GM23338 (cell line): ENCODE results near the gene C1orf210. TPM values are rescaled to one million over a fixed set of nuclear protein-coding genes. Genes with fewer than 3 reads are reported as not detected.

ENCODE experiments used
- ATAC-seq: fragments of 200-7000 bp; cut with Tn5 transposase; 3 replicates; pipeline ENCODE4 v1.9.1; 2020
- DNase-seq: peaks from one replicate; pipeline ENCODE4 v3.0.0-alpha.2; 2015; ENCODE audit warnings: low spot score
- H2AFZ ChIP-seq: fragments of 200-600 bp; sonication (generic); 2 replicates; pipeline ENCODE4 v1.8.0; 2016; ENCODE audit warnings: antibody characterized with exemption, mild to moderate bottlenecking, moderate library complexity
- H3F3A ChIP-seq: fragments of 200-600 bp; sonication (generic); replicated peaks from 2 replicates; pipeline ENCODE4 v1.8.0; 2017; ENCODE audit warnings: antibody characterized with exemption, mixed run types, low read depth
- H3K27ac ChIP-seq: fragments of 200-600 bp; sonication (generic); 2 replicates; pipeline ENCODE4 v1.6.1; 2016; ENCODE audit warnings: low read depth
- H3K27me3 ChIP-seq: fragments of 200-600 bp; sonication (generic); 2 replicates; pipeline ENCODE4 v1.8.0; 2016; ENCODE audit warnings: mild to moderate bottlenecking, mixed run types, moderate library complexity; ENCODE audit not compliant: insufficient read depth
- H3K36me3 ChIP-seq: fragments of 200-600 bp; sonication (generic); 2 replicates; pipeline ENCODE4 v1.8.0; 2016; ENCODE audit warnings: mild to moderate bottlenecking; ENCODE audit not compliant: insufficient read depth
- H3K4me1 ChIP-seq: fragments of 200-600 bp; sonication (generic); 2 replicates; pipeline ENCODE4 v1.8.0; 2016; ENCODE audit warnings: mild to moderate bottlenecking, moderate library complexity; ENCODE audit not compliant: insufficient read depth
- H3K4me2 ChIP-seq: fragments of 200-600 bp; sonication (generic); 2 replicates; pipeline ENCODE4 v1.7.1; 2017; ENCODE audit warnings: mixed run types
- H3K4me3 ChIP-seq: fragments of 200-600 bp; sonication (generic); 2 replicates; pipeline ENCODE4 v1.6.1; 2016; ENCODE audit warnings: mixed run types
- H3K79me2 ChIP-seq: fragments of 200-600 bp; sonication (generic); replicated peaks from 2 replicates; pipeline ENCODE4 v1.8.0; 2017; ENCODE audit warnings: mild to moderate bottlenecking; ENCODE audit not compliant: insufficient read depth
- H3K9me2 ChIP-seq: fragments of 200-600 bp; sonication (generic); 2 replicates; pipeline ENCODE4 v1.8.0; 2017; ENCODE audit not compliant: insufficient read depth
- H4K20me1 ChIP-seq: fragments of 200-600 bp; sonication (generic); replicated peaks from 2 replicates; pipeline ENCODE4 v1.8.0; 2017; ENCODE audit warnings: mild to moderate bottlenecking; ENCODE audit not compliant: insufficient read depth
- H3K27ac Mint-ChIP-seq: 2 replicates; pipeline ENCODE4 v1.8.0; 2020; ENCODE audit warnings: inconsistent platforms, mild to moderate bottlenecking, moderate library complexity, mixed read lengths
- H3K27me3 Mint-ChIP-seq: 3 replicates; pipeline ENCODE4 v1.8.0; 2022; ENCODE audit warnings: low read depth, mild to moderate bottlenecking, moderate library complexity, mixed read lengths, inconsistent platforms; ENCODE audit not compliant: insufficient read depth, poor library complexity
- H3K36me3 Mint-ChIP-seq: 3 replicates; pipeline ENCODE4 v1.8.0; 2021; ENCODE audit warnings: low read depth, mild to moderate bottlenecking, inconsistent platforms, moderate library complexity, mixed read lengths
- H3K4me1 Mint-ChIP-seq: 3 replicates; pipeline ENCODE4 v1.8.0; 2020; ENCODE audit warnings: mild to moderate bottlenecking, inconsistent platforms, mixed read lengths
- H3K4me3 Mint-ChIP-seq: 3 replicates; pipeline ENCODE4 v1.8.0; 2021; ENCODE audit warnings: moderate library complexity, mild to moderate bottlenecking, inconsistent platforms, mixed read lengths
- H3K9me3 Mint-ChIP-seq: 3 replicates; pipeline ENCODE4 v1.8.0; 2020; ENCODE audit warnings: moderate library complexity, mild to moderate bottlenecking, inconsistent platforms, mixed read lengths
- CREB1 ChIP-seq: fragments of 250-450 bp; sonication (Bioruptor Pico); IDR thresholded peaks from 2 replicates; pipeline ENCODE4 v1.5.0; 2020; ENCODE audit warnings: low read depth, mild to moderate bottlenecking, moderate library complexity
- EZH2 ChIP-seq: fragments of 200-600 bp; sonication (generic); IDR thresholded peaks from one replicate; pipeline ENCODE4 v1.8.0; 2017; ENCODE audit warnings: antibody characterized with exemption, mild to moderate bottlenecking, low read depth; ENCODE audit not compliant: unreplicated experiment
- EZH2phosphoT487 ChIP-seq: fragments of 200-600 bp; sonication (generic); IDR thresholded peaks from one replicate; pipeline ENCODE4 v1.8.1; 2018; ENCODE audit warnings: antibody characterized with exemption; ENCODE audit not compliant: unreplicated experiment
- JUNB ChIP-seq: IDR thresholded peaks from one replicate; pipeline ENCODE4 v1.6.1; 2016; ENCODE audit warnings: antibody characterized with exemption; ENCODE audit not compliant: unreplicated experiment
- NANOG ChIP-seq: IDR thresholded peaks from 2 replicates; pipeline ENCODE4 v1.6.1; 2016; ENCODE audit warnings: antibody characterized with exemption, borderline replicate concordance
- POLR2AphosphoS5 ChIP-seq: IDR thresholded peaks from 2 replicates; pipeline ENCODE4 v1.6.1; 2016; ENCODE audit warnings: antibody characterized with exemption, low read depth
- STAT1 ChIP-seq: IDR thresholded peaks from one replicate; pipeline ENCODE4 v1.6.1; 2016; ENCODE audit warnings: antibody characterized with exemption; ENCODE audit not compliant: unreplicated experiment
- ZNF114 ChIP-seq: fragments of 250-450 bp; sonication (Bioruptor Pico); IDR thresholded peaks from 2 replicates; pipeline ENCODE4 v1.5.0; 2020; ENCODE audit warnings: mild to moderate bottlenecking, moderate library complexity
- ZNF331 ChIP-seq: fragments of 250-450 bp; sonication (Bioruptor Pico); IDR thresholded peaks from 2 replicates; pipeline ENCODE4 v1.5.0; 2020; ENCODE audit warnings: low read depth, mild to moderate bottlenecking, moderate library complexity
- polyA plus RNA-seq: library from polyadenylated mRNA; unstranded; fragments of >200 nt; fragmentation: Nextera tagmentation; extraction: Ambion mirVana; gene quantifications from 2 replicates; pipeline ENCODE4 v1.2.1, GENCODE V29; 2016
- total RNA-seq: library from RNA; depleted of rRNA; stranded (reverse); fragments of >200 nt; shearing (Covaris generic); gene quantifications from 2 replicates; pipeline ENCODE4 v1.2.3, GENCODE V29; 2014
- TF ChIP-seq, protein P1 (sequence below): IDR thresholded peaks from one replicate; pipeline ENCODE4 v1.6.1; 2018; ENCODE audit warnings: antibody characterized with exemption; ENCODE audit not compliant: unreplicated experiment
- TF ChIP-seq, protein P2 (sequence below): IDR thresholded peaks from 2 replicates; pipeline ENCODE4 v1.6.1; 2016; ENCODE audit warnings: antibody characterized with exemption
- TF ChIP-seq, protein P3 (sequence below), 2 experiments: fragments of 200-600 bp in 1 of 2; sonication (generic) in 1 of 2; conservative IDR thresholded peaks; 2 replicates each; pipeline versions ENCODE4 v1.5.1 to v1.6.1; 2016 to 2017; ENCODE audit warnings: antibody characterized with exemption in 2 of 2, low read depth in 2 of 2, mild to moderate bottlenecking in 2 of 2, moderate library complexity in 1 of 2
- TF ChIP-seq, protein P4 (sequence below): fragments of 250-450 bp; sonication (Bioruptor Pico); IDR thresholded peaks from 2 replicates; pipeline ENCODE4 v1.5.0; 2020; ENCODE audit warnings: mild to moderate bottlenecking, moderate library complexity

Gene C1orf210
- total and polyA plus RNA-seq, 2 experiments from 2014 or later = 10.3 to 17.1 TPM

DNA sequence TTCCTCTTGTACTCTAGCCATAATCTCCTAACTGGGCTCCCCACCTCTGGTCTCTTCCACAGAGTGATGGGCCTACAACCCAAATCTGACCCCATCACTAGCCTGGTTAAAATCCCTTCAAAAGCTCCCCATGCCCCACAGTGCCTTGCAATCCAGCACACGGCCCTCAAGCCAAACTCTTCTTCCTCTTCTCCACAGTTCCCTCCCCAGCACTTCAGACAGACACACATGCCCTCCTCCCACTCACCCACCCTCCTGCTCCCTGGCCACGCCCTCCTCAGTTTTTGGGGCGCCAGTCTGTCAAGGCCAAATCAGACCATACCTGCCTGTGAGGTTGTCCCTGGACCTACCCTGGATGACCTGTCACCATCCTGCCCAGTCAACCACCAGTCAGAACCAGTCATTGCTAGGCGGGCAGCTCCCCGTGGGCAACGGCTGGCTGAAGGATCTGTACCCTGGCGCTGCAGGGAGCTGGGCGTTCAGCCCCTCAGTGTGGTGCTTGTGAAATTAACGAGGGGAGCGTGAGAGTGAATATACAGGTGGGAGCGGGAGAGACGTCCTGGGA is 753 bp downstream of the C1orf210 start:
- H3K4me2 ChIP-seq = peak overlapping the region; percentile 83

More for the DNA sequence above, 753 bp downstream of the C1orf210 start:
- Histone ChIP-seq H3K9me2 (no peaks in the 10 kb centered on the region), H3K79me2 (no peaks in the 10 kb centered on the region), H3K4me3 (peak overlapping the region; percentile 68), H2AFZ (no peak overlapping the region), H3K36me3 (no peaks in the 10 kb centered on the region), H3F3A (no peaks in the 10 kb centered on the region), H4K20me1 (no peaks in the 10 kb centered on the region), H3K27ac (no peak overlapping the region), H3K27me3 (no peaks in the 10 kb centered on the region), H3K4me1 (peaks cover 14% of the 10 kb centered on the region)
- Mint-ChIP-seq H3K4me3 (peak overlapping the region; percentile 77), H3K27me3 (peaks cover 15% of the 10 kb centered on the region), H3K27ac (peak overlapping the region; percentile 86), H3K36me3 (peaks cover 18% of the 10 kb centered on the region; the same call in 2 of the 3 replicates), H3K4me1 (peaks cover 27% of the 10 kb centered on the region), H3K9me3 (no peaks in the 10 kb centered on the region)
- ATAC-seq (no peak), DNase-seq (no peak)
- TF ChIP-seq ZNF114 (CRISPR knock-in tag) (no peak), ZNF331 (CRISPR knock-in tag) (no peak), CREB1 (CRISPR knock-in tag) (no peak), EZH2phosphoT487 (no peak), POLR2AphosphoS5 (no peak), STAT1 (no peak), JUNB (no peak), EZH2 (no peak), NANOG (no peak)
- TF ChIP-seq, protein P1, sequence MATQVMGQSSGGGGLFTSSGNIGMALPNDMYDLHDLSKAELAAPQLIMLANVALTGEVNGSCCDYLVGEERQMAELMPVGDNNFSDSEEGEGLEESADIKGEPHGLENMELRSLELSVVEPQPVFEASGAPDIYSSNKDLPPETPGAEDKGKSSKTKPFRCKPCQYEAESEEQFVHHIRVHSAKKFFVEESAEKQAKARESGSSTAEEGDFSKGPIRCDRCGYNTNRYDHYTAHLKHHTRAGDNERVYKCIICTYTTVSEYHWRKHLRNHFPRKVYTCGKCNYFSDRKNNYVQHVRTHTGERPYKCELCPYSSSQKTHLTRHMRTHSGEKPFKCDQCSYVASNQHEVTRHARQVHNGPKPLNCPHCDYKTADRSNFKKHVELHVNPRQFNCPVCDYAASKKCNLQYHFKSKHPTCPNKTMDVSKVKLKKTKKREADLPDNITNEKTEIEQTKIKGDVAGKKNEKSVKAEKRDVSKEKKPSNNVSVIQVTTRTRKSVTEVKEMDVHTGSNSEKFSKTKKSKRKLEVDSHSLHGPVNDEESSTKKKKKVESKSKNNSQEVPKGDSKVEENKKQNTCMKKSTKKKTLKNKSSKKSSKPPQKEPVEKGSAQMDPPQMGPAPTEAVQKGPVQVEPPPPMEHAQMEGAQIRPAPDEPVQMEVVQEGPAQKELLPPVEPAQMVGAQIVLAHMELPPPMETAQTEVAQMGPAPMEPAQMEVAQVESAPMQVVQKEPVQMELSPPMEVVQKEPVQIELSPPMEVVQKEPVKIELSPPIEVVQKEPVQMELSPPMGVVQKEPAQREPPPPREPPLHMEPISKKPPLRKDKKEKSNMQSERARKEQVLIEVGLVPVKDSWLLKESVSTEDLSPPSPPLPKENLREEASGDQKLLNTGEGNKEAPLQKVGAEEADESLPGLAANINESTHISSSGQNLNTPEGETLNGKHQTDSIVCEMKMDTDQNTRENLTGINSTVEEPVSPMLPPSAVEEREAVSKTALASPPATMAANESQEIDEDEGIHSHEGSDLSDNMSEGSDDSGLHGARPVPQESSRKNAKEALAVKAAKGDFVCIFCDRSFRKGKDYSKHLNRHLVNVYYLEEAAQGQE = no peak
- TF ChIP-seq, protein P2, sequence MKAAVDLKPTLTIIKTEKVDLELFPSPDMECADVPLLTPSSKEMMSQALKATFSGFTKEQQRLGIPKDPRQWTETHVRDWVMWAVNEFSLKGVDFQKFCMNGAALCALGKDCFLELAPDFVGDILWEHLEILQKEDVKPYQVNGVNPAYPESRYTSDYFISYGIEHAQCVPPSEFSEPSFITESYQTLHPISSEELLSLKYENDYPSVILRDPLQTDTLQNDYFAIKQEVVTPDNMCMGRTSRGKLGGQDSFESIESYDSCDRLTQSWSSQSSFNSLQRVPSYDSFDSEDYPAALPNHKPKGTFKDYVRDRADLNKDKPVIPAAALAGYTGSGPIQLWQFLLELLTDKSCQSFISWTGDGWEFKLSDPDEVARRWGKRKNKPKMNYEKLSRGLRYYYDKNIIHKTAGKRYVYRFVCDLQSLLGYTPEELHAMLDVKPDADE = no peak
- TF ChIP-seq, protein P3, sequence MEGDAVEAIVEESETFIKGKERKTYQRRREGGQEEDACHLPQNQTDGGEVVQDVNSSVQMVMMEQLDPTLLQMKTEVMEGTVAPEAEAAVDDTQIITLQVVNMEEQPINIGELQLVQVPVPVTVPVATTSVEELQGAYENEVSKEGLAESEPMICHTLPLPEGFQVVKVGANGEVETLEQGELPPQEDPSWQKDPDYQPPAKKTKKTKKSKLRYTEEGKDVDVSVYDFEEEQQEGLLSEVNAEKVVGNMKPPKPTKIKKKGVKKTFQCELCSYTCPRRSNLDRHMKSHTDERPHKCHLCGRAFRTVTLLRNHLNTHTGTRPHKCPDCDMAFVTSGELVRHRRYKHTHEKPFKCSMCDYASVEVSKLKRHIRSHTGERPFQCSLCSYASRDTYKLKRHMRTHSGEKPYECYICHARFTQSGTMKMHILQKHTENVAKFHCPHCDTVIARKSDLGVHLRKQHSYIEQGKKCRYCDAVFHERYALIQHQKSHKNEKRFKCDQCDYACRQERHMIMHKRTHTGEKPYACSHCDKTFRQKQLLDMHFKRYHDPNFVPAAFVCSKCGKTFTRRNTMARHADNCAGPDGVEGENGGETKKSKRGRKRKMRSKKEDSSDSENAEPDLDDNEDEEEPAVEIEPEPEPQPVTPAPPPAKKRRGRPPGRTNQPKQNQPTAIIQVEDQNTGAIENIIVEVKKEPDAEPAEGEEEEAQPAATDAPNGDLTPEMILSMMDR (conservative IDR thresholded peaks at IDR 0.05; ENCODE audit: low read depth in 2 of 2) = no peak
- TF ChIP-seq, protein P4, sequence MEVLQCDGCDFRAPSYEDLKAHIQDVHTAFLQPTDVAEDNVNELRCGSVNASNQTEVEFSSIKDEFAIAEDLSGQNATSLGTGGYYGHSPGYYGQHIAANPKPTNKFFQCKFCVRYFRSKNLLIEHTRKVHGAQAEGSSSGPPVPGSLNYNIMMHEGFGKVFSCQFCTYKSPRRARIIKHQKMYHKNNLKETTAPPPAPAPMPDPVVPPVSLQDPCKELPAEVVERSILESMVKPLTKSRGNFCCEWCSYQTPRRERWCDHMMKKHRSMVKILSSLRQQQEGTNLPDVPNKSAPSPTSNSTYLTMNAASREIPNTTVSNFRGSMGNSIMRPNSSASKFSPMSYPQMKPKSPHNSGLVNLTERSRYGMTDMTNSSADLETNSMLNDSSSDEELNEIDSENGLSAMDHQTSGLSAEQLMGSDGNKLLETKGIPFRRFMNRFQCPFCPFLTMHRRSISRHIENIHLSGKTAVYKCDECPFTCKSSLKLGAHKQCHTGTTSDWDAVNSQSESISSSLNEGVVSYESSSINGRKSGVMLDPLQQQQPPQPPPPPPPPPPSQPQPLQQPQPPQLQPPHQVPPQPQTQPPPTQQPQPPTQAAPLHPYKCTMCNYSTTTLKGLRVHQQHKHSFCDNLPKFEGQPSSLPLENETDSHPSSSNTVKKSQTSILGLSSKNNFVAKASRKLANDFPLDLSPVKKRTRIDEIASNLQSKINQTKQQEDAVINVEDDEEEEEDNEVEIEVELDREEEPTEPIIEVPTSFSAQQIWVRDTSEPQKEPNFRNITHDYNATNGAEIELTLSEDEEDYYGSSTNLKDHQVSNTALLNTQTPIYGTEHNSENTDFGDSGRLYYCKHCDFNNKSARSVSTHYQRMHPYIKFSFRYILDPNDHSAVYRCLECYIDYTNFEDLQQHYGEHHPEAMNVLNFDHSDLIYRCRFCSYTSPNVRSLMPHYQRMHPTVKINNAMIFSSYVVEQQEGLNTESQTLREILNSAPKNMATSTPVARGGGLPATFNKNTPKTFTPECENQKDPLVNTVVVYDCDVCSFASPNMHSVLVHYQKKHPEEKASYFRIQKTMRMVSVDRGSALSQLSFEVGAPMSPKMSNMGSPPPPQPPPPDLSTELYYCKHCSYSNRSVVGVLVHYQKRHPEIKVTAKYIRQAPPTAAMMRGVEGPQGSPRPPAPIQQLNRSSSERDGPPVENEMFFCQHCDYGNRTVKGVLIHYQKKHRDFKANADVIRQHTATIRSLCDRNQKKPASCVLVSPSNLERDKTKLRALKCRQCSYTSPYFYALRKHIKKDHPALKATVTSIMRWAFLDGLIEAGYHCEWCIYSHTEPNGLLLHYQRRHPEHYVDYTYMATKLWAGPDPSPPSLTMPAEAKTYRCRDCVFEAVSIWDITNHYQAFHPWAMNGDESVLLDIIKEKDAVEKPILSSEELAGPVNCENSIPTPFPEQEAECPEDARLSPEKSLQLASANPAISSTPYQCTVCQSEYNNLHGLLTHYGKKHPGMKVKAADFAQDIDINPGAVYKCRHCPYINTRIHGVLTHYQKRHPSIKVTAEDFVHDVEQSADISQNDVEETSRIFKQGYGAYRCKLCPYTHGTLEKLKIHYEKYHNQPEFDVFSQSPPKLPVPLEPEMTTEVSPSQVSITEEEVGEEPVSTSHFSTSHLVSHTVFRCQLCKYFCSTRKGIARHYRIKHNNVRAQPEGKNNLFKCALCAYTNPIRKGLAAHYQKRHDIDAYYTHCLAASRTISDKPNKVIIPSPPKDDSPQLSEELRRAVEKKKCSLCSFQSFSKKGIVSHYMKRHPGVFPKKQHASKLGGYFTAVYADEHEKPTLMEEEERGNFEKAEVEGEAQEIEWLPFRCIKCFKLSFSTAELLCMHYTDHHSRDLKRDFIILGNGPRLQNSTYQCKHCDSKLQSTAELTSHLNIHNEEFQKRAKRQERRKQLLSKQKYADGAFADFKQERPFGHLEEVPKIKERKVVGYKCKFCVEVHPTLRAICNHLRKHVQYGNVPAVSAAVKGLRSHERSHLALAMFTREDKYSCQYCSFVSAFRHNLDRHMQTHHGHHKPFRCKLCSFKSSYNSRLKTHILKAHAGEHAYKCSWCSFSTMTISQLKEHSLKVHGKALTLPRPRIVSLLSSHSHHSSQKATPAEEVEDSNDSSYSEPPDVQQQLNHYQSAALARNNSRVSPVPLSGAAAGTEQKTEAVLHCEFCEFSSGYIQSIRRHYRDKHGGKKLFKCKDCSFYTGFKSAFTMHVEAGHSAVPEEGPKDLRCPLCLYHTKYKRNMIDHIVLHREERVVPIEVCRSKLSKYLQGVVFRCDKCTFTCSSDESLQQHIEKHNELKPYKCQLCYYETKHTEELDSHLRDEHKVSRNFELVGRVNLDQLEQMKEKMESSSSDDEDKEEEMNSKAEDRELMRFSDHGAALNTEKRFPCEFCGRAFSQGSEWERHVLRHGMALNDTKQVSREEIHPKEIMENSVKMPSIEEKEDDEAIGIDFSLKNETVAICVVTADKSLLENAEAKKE (CRISPR knock-in tag) = no peak
